ENCODE measurements around the gene ATP2A2. TPM values are rescaled to one million over a fixed set of nuclear protein-coding genes. Genes with fewer than 3 reads are reported as not detected.

Gene ATP2A2
- total and polyA plus RNA-seq, 4 donors: 20.9 to 198 (median 67.6) TPM

DNA sequence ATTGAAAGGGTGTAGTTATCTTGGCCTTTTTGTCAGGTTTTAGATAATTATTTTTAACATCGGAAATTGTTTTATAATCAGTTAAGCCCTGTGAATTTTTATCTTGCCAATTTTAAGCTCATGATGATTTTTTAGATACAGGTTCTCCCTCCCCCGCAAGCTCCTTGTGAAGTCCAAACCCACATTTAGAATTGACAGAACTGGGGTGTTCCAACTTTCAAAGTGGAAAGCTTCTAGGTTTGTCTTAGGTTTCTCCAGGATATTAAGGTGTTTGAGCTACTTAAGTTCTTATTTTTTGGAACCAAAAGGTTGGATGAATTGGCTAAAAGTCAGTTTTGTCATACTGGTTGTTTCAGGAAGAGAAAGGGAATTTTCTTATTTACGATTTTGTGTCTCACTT is 49.1 kb downstream of the ATP2A2 start:
- H3K9ac ChIP-seq (ENCODE audit: low read depth in 1 of 2, low read length in 2 of 2): no peak overlapping the region
- H3K27ac ChIP-seq (ENCODE audit: low read depth in 1 of 2, low read length in 2 of 2): no peak overlapping the region
- no peak overlapping the region for H3K4me3 ChIP-seq (ENCODE audit: low read depth in 1 of 3, low read length in 3 of 3)
- 91% methylated on average over 3 of the region's 3 CpGs for WGBS
- H3K4me1 ChIP-seq (ENCODE audit: control insufficient read depth in 4 of 4, insufficient read depth in 4 of 4, low read length in 3 of 4): no peaks in the 10 kb centered on the region
- H3K27me3 ChIP-seq (ENCODE audit: control insufficient read depth in 4 of 4, insufficient read depth in 4 of 4, low read length in 3 of 4): no peaks in the 10 kb centered on the region
- peaks cover 23 to 76% (median 73%) of the 10 kb centered on the region in 4 donors for H3K36me3 ChIP-seq (ENCODE audit: control insufficient read depth in 4 of 4, insufficient read depth in 3 of 4, low read depth in 1 of 4, low read length in 3 of 4)
- no peaks in the 10 kb centered on the region for H3K9me3 ChIP-seq (ENCODE audit: control insufficient read depth in 4 of 4, low read length in 3 of 4)
- no peak for DNase-seq (ENCODE audit: low spot score)
- TF ChIP-seq TAF1 (conservative IDR thresholded peaks at IDR 0.05) (no peak), SP1 (IDR thresholded peaks at IDR 0.05) (no peak), HNF4A (conservative IDR thresholded peaks at IDR 0.05) (no peak), RAD21 (IDR thresholded peaks at IDR 0.05) (no peak), RXRA (IDR thresholded peaks at IDR 0.05) (no peak)
- TF ChIP-seq, protein P1, sequence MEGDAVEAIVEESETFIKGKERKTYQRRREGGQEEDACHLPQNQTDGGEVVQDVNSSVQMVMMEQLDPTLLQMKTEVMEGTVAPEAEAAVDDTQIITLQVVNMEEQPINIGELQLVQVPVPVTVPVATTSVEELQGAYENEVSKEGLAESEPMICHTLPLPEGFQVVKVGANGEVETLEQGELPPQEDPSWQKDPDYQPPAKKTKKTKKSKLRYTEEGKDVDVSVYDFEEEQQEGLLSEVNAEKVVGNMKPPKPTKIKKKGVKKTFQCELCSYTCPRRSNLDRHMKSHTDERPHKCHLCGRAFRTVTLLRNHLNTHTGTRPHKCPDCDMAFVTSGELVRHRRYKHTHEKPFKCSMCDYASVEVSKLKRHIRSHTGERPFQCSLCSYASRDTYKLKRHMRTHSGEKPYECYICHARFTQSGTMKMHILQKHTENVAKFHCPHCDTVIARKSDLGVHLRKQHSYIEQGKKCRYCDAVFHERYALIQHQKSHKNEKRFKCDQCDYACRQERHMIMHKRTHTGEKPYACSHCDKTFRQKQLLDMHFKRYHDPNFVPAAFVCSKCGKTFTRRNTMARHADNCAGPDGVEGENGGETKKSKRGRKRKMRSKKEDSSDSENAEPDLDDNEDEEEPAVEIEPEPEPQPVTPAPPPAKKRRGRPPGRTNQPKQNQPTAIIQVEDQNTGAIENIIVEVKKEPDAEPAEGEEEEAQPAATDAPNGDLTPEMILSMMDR (IDR thresholded peaks at IDR 0.05; ENCODE audit: low read depth, low read length, missing input control): no peak
- TF ChIP-seq, protein P2, sequence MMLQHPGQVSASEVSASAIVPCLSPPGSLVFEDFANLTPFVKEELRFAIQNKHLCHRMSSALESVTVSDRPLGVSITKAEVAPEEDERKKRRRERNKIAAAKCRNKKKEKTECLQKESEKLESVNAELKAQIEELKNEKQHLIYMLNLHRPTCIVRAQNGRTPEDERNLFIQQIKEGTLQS (IDR thresholded peaks at IDR 0.05): no peak
- TF ChIP-seq, protein P3, sequence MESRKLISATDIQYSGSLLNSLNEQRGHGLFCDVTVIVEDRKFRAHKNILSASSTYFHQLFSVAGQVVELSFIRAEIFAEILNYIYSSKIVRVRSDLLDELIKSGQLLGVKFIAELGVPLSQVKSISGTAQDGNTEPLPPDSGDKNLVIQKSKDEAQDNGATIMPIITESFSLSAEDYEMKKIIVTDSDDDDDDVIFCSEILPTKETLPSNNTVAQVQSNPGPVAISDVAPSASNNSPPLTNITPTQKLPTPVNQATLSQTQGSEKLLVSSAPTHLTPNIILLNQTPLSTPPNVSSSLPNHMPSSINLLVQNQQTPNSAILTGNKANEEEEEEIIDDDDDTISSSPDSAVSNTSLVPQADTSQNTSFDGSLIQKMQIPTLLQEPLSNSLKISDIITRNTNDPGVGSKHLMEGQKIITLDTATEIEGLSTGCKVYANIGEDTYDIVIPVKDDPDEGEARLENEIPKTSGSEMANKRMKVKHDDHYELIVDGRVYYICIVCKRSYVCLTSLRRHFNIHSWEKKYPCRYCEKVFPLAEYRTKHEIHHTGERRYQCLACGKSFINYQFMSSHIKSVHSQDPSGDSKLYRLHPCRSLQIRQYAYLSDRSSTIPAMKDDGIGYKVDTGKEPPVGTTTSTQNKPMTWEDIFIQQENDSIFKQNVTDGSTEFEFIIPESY (IDR thresholded peaks at IDR 0.05): no peak

DNA sequence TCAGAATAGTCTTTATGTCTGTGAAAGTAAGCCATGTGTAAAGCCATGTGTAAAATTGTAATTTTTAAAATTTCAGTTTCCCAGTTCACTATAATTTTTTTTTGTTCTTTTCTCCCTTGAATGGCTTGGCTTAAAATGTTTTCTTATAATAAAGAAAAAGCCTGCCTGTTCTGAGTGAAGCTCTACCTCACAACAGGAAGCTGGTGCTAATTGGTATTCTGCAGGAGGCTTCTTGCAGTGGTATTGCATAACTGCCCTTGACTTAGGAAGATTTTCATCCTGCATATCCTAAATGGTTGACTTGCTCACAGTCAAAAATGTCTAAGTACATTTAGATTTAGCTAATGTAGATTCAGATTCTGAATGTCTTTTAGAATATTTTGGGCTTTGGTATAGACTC is 49.5 kb downstream of the ATP2A2 start:
- TF ChIP-seq YY1 (IDR thresholded peaks at IDR 0.05) (no peak), SP1 (IDR thresholded peaks at IDR 0.05) (no peak), GABPA (IDR thresholded peaks at IDR 0.05 in 1 of 2, conservative IDR thresholded peaks at IDR 0.05 in 1 of 2) (no peak), TAF1 (conservative IDR thresholded peaks at IDR 0.05) (no peak), RXRA (IDR thresholded peaks at IDR 0.05) (no peak), HNF4G (IDR thresholded peaks at IDR 0.05) (no peak), RAD21 (IDR thresholded peaks at IDR 0.05) (no peak), FOXA1 (IDR thresholded peaks at IDR 0.05) (no peak)
- TF ChIP-seq, protein P1 (IDR thresholded peaks at IDR 0.05; ENCODE audit: low read depth, low read length, missing input control): no peak
- DNase-seq (ENCODE audit: low spot score): no peak
- no peaks in the 10 kb centered on the region for H3K4me1 ChIP-seq (ENCODE audit: control insufficient read depth in 4 of 4, insufficient read depth in 4 of 4, low read length in 3 of 4)
- no peak overlapping the region for H3K4me3 ChIP-seq (ENCODE audit: low read depth in 1 of 3, low read length in 3 of 3)
- no peaks in the 10 kb centered on the region for H3K9me3 ChIP-seq (ENCODE audit: control insufficient read depth in 4 of 4, low read length in 3 of 4)
- peaks cover 24 to 80% (median 75%) of the 10 kb centered on the region in 4 donors for H3K36me3 ChIP-seq (ENCODE audit: control insufficient read depth in 4 of 4, insufficient read depth in 3 of 4, low read depth in 1 of 4, low read length in 3 of 4)
- H3K9ac ChIP-seq (ENCODE audit: low read depth in 1 of 2, low read length in 2 of 2): no peak overlapping the region
- H3K27me3 ChIP-seq (ENCODE audit: control insufficient read depth in 4 of 4, insufficient read depth in 4 of 4, low read length in 3 of 4): no peaks in the 10 kb centered on the region
- no peak overlapping the region for H3K27ac ChIP-seq (ENCODE audit: low read depth in 1 of 2, low read length in 2 of 2)

All from liver (tissue), 9 donors.